Measurements from ENCODE around the gene COL4A4. TPM values are rescaled to one million over a fixed set of nuclear protein-coding genes. Genes with fewer than 3 reads are reported as not detected.

COL4A4 gene
- total RNA-seq, 1 donor from 2014 or later: 2.5 TPM

- intact Hi-C loops (cut with DNase I): no loop called here
- no peak for DNase-seq (ENCODE audit: extremely low spot score in 2 of 2)
- H3K36me3 ChIP-seq: no peaks in the 10 kb centered on the region
- H3K4me3 ChIP-seq: no peak overlapping the region
- H3K4me1 ChIP-seq: no peaks in the 10 kb centered on the region
- H3K9me3 ChIP-seq: no peaks in the 10 kb centered on the region
- no peak for TF ChIP-seq CTCF (IDR thresholded peaks at IDR 0.05)
- TF ChIP-seq POLR2AphosphoS5 (IDR thresholded peaks at IDR 0.05; ENCODE audit: insufficient read depth in 1 of 2, low read depth in 1 of 2): no peak
- no peak for TF ChIP-seq POLR2A (IDR thresholded peaks at IDR 0.05)
- H3K27ac ChIP-seq: no peak overlapping the region
- H3K27me3 ChIP-seq: no peaks in the 10 kb centered on the region
Observed at GRCh38 chr2:226971084-226971483, 192.9 kb downstream of the COL4A4 start.

- Histone ChIP-seq H3K9me3 (no peaks in the 10 kb centered on the region), H3K27ac (no peak overlapping the region), H3K4me3 (peak overlapping the region in 1 of 2 donors; percentile 0), H3K27me3 (no peaks in the 10 kb centered on the region), H3K36me3 (no peaks in the 10 kb centered on the region), H3K4me1 (no peaks in the 10 kb centered on the region)
- intact Hi-C loops (cut with DNase I): no loop called here
- DNase-seq (ENCODE audit: extremely low spot score in 2 of 2): no peak
- TF ChIP-seq CTCF (IDR thresholded peaks at IDR 0.05): no peak
Observed at GRCh38 chr2:226970362-226970761, 193.6 kb downstream of the COL4A4 start.

GRCh38 chr2:226969417-226970080, 194.5 kb downstream of the COL4A4 start:
- Histone ChIP-seq H3K4me3 (no peak overlapping the region), H3K36me3 (no peaks in the 10 kb centered on the region), H3K9me3 (no peaks in the 10 kb centered on the region), H3K27ac (peak overlapping the region; percentile 36), H3K27me3 (no peaks in the 10 kb centered on the region), H3K4me1 (no peaks in the 10 kb centered on the region)
- TF ChIP-seq CTCF (IDR thresholded peaks at IDR 0.05) (no peak), POLR2AphosphoS5 (IDR thresholded peaks at IDR 0.05; ENCODE audit: insufficient read depth in 1 of 2, low read depth in 1 of 2) (no peak), POLR2A (IDR thresholded peaks at IDR 0.05) (no peak)
- intact Hi-C loops (cut with DNase I): no loop called here
- no peak for DNase-seq (ENCODE audit: extremely low spot score in 2 of 2)

GRCh38 chr2:226965376-226965775, 198.6 kb downstream of the COL4A4 start:
- intact Hi-C loops (cut with DNase I): no loop called here
- TF ChIP-seq POLR2AphosphoS5 (IDR thresholded peaks at IDR 0.05; ENCODE audit: insufficient read depth in 1 of 2, low read depth in 1 of 2) (no peak), POLR2A (IDR thresholded peaks at IDR 0.05) (no peak), CTCF (IDR thresholded peaks at IDR 0.05) (no peak)
- Histone ChIP-seq H3K27me3 (no peaks in the 10 kb centered on the region), H3K36me3 (no peaks in the 10 kb centered on the region), H3K4me1 (no peaks in the 10 kb centered on the region), H3K4me3 (no peak overlapping the region), H3K27ac (no peak overlapping the region), H3K9me3 (no peaks in the 10 kb centered on the region)
- no peak for DNase-seq (ENCODE audit: extremely low spot score in 2 of 2)

- no peak for TF ChIP-seq CTCF (IDR thresholded peaks at IDR 0.05)
- no peak for TF ChIP-seq POLR2AphosphoS5 (IDR thresholded peaks at IDR 0.05; ENCODE audit: insufficient read depth in 1 of 2, low read depth in 1 of 2)
- no peak for TF ChIP-seq POLR2A (IDR thresholded peaks at IDR 0.05)
- Histone ChIP-seq H3K36me3 (no peaks in the 10 kb centered on the region), H3K9me3 (no peaks in the 10 kb centered on the region), H3K4me3 (no peak overlapping the region), H3K4me1 (no peaks in the 10 kb centered on the region), H3K27me3 (no peaks in the 10 kb centered on the region), H3K27ac (no peak overlapping the region)
- DNase-seq (ENCODE audit: extremely low spot score in 2 of 2): no peak
- intact Hi-C loops (cut with DNase I): no loop called here
Observed at GRCh38 chr2:226963528-226963927, 200.5 kb downstream of the COL4A4 start.

Data from vagina (tissue), 2 donors.